NCI-H82 treated with DMSO at 0.1 percent for 48 hours (cell line): ENCODE results near the gene GAN.
A peak's percentile ranks its signal among the peaks of the same experiment; 100 is the strongest.

ENCODE experiments used
- DNase-seq: peaks from one replicate; lab custom pipeline; 2025; ENCODE audit not compliant: unreplicated experiment; lab: John Stamatoyannopoulos, UW

The GAN gene

GRCh38 chr16:81350306-81350615, 35.5 kb downstream of the GAN start:
- no peak for DNase-seq

GRCh38 chr16:81353895-81354294, 39.1 kb downstream of the GAN start:
- no peak for DNase-seq

- no peak for DNase-seq
Measured at GRCh38 chr16:81357711-81358260, 43.0 kb downstream of the GAN start.

DNA sequence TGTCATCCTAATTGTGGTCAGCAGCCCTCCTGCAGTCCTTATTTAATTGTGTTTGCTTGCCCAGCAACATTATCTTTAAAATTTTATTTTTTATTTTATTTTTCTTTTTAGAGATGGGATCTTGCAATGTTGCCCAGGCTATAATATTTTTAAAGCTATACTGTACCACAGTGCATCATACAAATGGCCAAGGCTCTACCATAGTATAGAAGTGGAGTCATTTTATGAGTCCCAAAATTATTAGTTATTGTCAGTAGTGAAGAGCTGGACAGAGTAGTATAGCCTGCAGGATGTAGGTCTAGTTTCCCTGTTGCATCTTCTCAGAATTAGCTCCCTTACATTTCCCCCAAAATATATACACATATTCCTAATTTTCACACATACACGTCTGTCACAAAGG, 44.1 kb downstream of the GAN start:
- DNase-seq, result no peak

GRCh38 chr16:81360135-81360534, 45.4 kb downstream of the GAN start:
- no peak for DNase-seq

DNA sequence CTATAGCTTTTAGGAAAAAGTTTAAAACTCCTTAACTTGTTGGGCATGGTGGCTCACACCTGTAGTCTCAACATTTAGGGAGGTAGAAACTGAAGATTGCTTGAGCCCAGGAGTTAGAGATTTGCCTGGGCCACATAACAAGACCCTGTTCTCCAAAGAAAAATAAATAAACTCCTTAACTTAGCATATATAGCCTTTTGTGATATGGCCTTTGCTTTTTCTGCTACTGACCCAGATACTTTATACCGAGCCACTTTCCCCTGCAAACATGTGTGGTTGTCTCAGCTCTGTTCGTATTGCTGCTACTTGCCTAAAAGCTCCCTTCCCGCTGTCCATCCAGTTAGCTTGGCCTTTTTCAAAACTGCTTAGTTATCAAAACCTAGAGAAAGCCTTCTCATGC, 51.0 kb downstream of the GAN start:
- DNase-seq, result no peak

GRCh38 chr16:81366316-81366932, 51.7 kb downstream of the GAN start:
- no peak for DNase-seq

DNA sequence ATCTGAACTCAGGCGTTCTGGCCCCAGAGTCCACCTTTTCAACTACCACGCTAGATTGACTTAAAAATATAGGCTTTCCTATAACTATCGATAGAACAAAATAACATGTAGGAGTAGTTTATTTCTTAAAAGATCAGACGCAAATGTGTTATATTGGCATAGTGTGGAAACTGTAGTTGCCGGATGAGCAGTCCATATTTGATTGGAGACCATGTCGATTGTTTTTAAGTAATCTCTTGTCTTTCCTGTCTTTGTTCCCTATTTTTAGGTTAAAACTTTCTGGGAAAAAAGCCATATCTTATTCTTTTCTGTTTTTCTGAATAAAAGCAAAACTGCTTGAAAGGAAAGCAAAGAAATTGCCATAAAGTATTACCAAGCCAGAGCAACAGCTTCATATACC, 53.1 kb downstream of the GAN start:
- no peak for DNase-seq

DNA sequence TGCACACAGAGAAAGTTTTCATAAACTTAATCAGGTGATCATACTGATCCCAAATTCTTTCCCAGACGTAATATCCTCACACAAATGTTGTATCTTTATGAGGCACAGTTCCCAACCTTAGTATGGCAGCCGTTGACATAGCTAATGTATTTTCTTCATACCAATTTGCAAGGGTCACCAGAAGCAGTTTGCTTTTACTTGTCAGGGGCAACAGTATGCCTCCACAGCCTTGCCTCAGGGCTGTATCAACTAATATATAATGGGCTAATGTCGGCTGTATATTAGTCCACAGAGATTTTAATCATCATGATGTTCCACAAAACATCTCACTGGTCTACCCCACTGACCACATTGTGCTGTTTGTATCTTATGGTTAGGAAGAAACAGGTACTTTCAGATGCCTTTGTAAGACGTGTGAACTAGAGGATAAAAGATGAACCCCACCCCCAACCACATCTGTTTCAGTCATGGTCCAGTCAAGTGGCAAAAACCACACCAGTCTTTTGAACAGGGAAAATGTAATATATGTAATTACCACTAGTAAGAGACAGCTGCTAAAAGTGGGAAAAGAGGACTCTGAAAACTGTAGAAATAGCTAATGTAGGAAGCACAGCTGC, 55.2 kb downstream of the GAN start:
- DNase-seq, result no peak

- DNase-seq, result no peak
Measured at GRCh38 chr16:81371106-81371505, 56.3 kb downstream of the GAN start.

DNA sequence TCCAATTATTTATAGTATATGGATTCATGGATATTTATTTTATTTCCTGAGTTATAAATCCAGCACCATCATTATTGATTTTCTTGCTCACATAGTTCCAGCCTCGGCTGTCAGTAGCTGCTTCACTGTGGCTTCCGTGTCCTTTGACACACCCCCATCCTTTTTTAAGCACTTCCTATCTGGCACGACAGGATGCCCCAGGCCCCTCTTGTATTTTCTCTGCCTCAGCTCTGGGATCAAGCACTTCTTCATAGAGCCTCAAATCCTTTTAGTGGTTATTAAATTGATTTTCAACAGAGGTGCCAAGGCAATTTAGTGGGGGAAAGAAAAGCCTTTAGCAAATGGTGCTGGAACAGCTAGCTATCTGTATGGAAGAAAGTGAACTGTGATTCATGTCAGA, 59.8 kb downstream of the GAN start:
- peak; percentile 16 for DNase-seq

- no peak for DNase-seq
Measured at GRCh38 chr16:81376880-81377279, 62.1 kb downstream of the GAN start.

GRCh38 chr16:81378049-81378448, 63.3 kb downstream of the GAN start:
- no peak for DNase-seq

- DNase-seq, result no peak
Measured at GRCh38 chr16:81380932-81381331, 66.2 kb downstream of the GAN start.

GRCh38 chr16:81384006-81384405, 69.2 kb downstream of the GAN start:
- DNase-seq, result no peak

DNA sequence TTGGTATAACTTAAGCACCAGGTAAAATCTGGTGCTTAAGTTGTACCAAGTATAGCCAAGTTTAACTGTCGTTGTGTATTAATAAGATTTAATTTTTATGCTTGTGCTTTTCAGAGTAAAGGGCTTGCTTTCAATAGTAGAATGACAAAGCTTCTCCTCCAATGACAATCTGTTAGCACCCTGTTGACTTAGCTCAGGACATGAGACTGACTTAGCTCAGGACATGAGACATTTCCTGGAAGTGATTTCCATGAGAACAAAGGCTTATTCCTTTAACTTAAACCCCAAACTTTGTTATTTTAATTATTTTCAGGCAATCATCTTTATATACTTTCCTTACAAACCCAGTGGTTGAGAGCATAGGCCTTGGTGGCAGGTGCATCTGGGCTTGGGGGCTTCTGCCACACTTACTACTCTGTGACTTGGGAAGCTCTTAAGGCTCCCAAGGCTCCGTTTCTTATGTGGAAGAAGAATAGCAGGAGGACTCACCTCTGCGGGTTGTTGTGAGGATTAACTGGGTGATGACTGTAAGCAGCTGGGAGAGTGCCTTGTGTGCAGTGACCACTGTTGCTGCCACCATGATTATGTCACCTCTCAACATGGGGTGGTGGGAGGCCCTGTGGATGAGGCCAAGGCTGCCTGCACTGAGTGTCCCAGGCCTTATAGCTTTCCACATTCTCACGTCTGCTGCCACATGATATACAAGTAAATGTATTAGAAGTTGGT, 70.4 kb downstream of the GAN start:
- no peak for DNase-seq

- no peak for DNase-seq
Measured at GRCh38 chr16:81388357-81388756, 73.6 kb downstream of the GAN start.

DNA sequence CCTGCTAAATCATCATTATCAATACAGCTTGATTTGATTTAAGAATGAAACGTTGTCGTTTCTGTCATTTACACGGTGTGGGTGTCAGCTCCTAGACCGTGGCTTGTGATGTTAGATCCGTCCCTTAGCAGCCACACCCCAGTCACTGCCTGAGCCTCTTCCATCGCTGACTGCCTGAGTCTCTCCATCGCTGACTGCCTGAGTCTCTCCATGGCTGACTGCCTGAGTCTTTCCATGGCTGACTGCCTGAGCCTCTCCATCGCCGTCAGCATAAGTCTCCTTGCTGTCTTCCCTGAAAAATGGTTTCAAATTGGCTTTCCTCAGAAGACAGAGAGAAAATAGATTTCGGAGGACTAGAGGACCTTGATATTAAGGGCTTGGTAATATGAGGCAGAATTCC, 76.1 kb downstream of the GAN start:
- DNase-seq, result no peak

DNA sequence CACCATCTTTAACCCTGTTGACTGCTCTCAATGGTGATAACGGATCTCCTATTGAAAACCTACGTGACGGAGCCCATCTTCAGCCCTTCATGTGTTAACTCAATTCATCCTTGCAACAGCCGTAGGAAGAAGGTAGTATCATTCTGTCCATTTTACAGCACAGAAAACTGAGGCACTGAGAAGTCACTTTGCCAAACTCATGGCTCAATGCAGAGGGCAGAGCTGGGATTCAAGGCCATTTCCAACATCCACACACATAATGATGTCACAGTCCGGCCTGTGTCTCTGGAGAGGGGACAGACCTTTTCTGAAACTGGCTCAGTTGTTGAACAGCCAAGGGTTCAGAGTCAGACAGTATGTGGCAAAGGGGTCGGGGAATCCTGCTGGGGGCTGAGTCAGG, 77.2 kb downstream of the GAN start:
- no peak for DNase-seq

- no peak for DNase-seq
Measured at GRCh38 chr16:81394416-81394815, 79.7 kb downstream of the GAN start.

DNA sequence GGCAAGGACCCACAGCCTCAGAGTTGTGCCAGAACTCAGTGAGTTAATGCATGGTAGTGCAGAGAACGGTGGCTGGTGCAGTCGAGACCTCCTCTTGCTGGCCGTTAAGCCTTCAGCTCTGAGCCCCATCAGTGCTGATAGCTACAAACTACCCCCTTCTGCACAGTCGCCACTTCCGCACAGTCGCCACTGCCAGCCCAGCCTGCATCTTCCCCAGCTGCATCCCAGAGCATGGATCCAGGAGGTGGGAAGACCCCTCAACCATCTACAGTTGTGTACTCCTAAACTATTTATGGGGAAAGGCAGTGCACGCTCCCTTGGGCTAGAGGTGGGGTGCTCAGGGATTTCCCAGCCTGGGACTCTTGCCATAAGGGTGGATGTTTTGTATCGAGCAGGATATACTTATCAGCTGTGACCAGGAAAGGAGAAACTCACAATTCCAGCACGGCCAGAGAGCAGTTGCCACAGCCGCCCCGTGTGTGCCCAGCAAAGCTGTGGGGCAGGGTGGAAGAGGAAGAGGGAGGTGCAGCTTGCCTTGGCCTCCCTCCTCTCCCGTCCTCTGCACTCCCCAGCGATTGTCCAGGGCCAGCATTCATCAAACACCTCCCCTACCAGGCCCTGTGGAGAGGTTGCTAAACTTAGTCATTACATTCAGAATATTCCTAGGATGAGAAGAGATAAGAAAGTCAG, 80.3 kb downstream of the GAN start:
- DNase-seq, result no peak
